Naive thymus-derived CD4-positive, alpha-beta T cell (primary cell): ENCODE data around the gene CLEC20A. TPM values are rescaled to one million over a fixed set of nuclear protein-coding genes. Genes with fewer than 3 reads are reported as not detected.
"Not testable (repeated sequence)": the region's sequence is repeated elsewhere in the genome, so short reads cannot be mapped to it uniquely, and the experiment has no call there.

Experiments used
- ATAC-seq: fragments of 150-1000 bp; cut with Tn5 transposase; 2 replicates; pipeline ENCODE4 v1.10.0; 2021; ENCODE audit warnings: mild to moderate bottlenecking, moderate library complexity
- CTCF ChIA-PET: fragments of 350-600 bp; sonication (Branson Sonifier 250); formaldehyde crosslinking; loops from one replicate; lab custom pipeline; 2021; ENCODE audit warnings: antibody characterized with exemption; lab: Charles Lee
- POLR2A ChIA-PET: fragments of 350-600 bp; sonication (Branson Sonifier 250); formaldehyde crosslinking; loops from one replicate; lab custom pipeline; 2021; ENCODE audit warnings: antibody characterized with exemption, inconsistent platforms; lab: Charles Lee
- DNase-seq, 9 donors: peaks; one replicate each; pipeline versions ENCODE4 v3.0.0 to v3.0.0-alpha.2; 2020 to 2022; ENCODE audit warnings: mixed read lengths in 1 of 9
- H3K27ac ChIP-seq: one replicate; pipeline ENCODE4 v1.7.0; 2013; ENCODE audit warnings: mild to moderate bottlenecking, low read depth, low read length, moderate library complexity
- H3K27me3 ChIP-seq, 2 donors: one replicate each; pipeline ENCODE4 v1.7.0; 2013; ENCODE audit warnings: low read length in 2 of 2, mild to moderate bottlenecking in 2 of 2, moderate library complexity in 2 of 2; ENCODE audit not compliant: control insufficient read depth in 2 of 2, insufficient read depth in 2 of 2
- H3K36me3 ChIP-seq, 3 experiments: 1 replicate in 2 of 3; 2 replicates in 1 of 3; pipeline ENCODE4 v1.7.0; 2013; ENCODE audit warnings: low read length in 3 of 3, mild to moderate bottlenecking in 3 of 3, moderate library complexity in 1 of 3; ENCODE audit not compliant: insufficient read depth in 3 of 3, control insufficient read depth in 2 of 3
- H3K4me1 ChIP-seq, 2 donors: one replicate each; pipeline ENCODE4 v1.7.0; 2013; ENCODE audit warnings: low read length in 2 of 2, mild to moderate bottlenecking in 2 of 2, moderate library complexity in 1 of 2; ENCODE audit not compliant: control insufficient read depth in 2 of 2, insufficient read depth in 2 of 2
- H3K4me3 ChIP-seq: 2 replicates; pipeline ENCODE4 v1.7.0; 2013; ENCODE audit warnings: mild to moderate bottlenecking, low read length
- H3K9me3 ChIP-seq, 3 experiments: 1 replicate in 2 of 3; 2 replicates in 1 of 3; pipeline ENCODE4 v1.7.0; 2013; ENCODE audit warnings: low read length in 3 of 3; ENCODE audit not compliant: control insufficient read depth in 2 of 3
- H3K27ac Mint-ChIP-seq, 9 donors: one replicate each; pipeline ENCODE4 v1.8.0; 2020 to 2022; ENCODE audit warnings: mixed read lengths in 9 of 9, mild to moderate bottlenecking in 8 of 9, moderate library complexity in 5 of 9, inconsistent platforms in 2 of 9
- H3K27me3 Mint-ChIP-seq, 5 donors: one replicate each; pipeline ENCODE4 v1.8.0; 2021 to 2022; ENCODE audit warnings: mixed read lengths in 5 of 5, mild to moderate bottlenecking in 1 of 5
- H3K36me3 Mint-ChIP-seq, 5 donors: one replicate each; pipeline ENCODE4 v1.8.0; 2020 to 2022; ENCODE audit warnings: mixed read lengths in 5 of 5, mild to moderate bottlenecking in 3 of 5, inconsistent platforms in 1 of 5
- H3K4me1 Mint-ChIP-seq, 7 donors: one replicate each; pipeline ENCODE4 v1.8.0; 2020 to 2022; ENCODE audit warnings: mixed read lengths in 7 of 7, mild to moderate bottlenecking in 3 of 7, inconsistent platforms in 1 of 7
- H3K4me3 Mint-ChIP-seq, 10 donors: one replicate each; pipeline ENCODE4 v1.8.0; 2020 to 2022; ENCODE audit warnings: mild to moderate bottlenecking in 10 of 10, mixed read lengths in 10 of 10, moderate library complexity in 6 of 10, inconsistent platforms in 2 of 10
- H3K9me3 Mint-ChIP-seq, 11 donors: one replicate each; pipeline ENCODE4 v1.8.0; 2020 to 2022; ENCODE audit warnings: mixed read lengths in 11 of 11, mild to moderate bottlenecking in 4 of 11, inconsistent platforms in 1 of 11, moderate library complexity in 1 of 11
- intact Hi-C, 2 donors: fragments of 100-400 bp; cut with micrococcal nuclease; formaldehyde crosslinking; loops; one replicate each; pipeline ENCODE4 v1.15.1; 2023
- polyA plus RNA-seq, 2 donors: library from polyadenylated mRNA; unstranded; fragments of 300-500 nt; fragmentation: Illumina TruSeq; gene quantifications; one replicate each; pipeline ENCODE4 v1.2.3, GENCODE V29; 2021
- total RNA-seq, 6 experiments: library from RNA in 5 of 6; stranded (reverse) in 5 of 6; gene quantifications; 1 replicate in 5 of 6; 2 replicates in 1 of 6; pipeline ENCODE4 v1.2.3 and lab custom pipeline; 2021 to 2026

The CLEC20A gene
- total and polyA plus RNA-seq, 7 experiments from 2014 or later = not detected

- H3K27ac Mint-ChIP-seq = no peak overlapping the region
- DNase-seq (no peak), ATAC-seq (no peak)
- H3K27me3 ChIP-seq = no peaks in the 10 kb centered on the region
- peaks cover 0 to 2% (median 0%) of the 10 kb centered on the region in 11 donors for H3K9me3 Mint-ChIP-seq
- POLR2A ChIA-PET = no interaction called here
- H3K4me3 ChIP-seq = no peak overlapping the region
- H3K9me3 ChIP-seq = no peaks in the 10 kb centered on the region
- no peaks in the 10 kb centered on the region for H3K36me3 ChIP-seq
- H3K4me1 ChIP-seq = no peaks in the 10 kb centered on the region
- H3K27ac ChIP-seq = no peak overlapping the region
- intact Hi-C loops = no loop called here
- no peaks in the 10 kb centered on the region for H3K4me1 Mint-ChIP-seq
- H3K27me3 Mint-ChIP-seq = peaks cover 0 to 6% (median 0%) of the 10 kb centered on the region in 5 donors
- no peak overlapping the region for H3K4me3 Mint-ChIP-seq
- no peaks in the 10 kb centered on the region for H3K36me3 Mint-ChIP-seq
- CTCF ChIA-PET = no interaction called here
Measured at GRCh38 chr1:178510155-178510554, 13.4 kb upstream of the CLEC20A start.

DNA sequence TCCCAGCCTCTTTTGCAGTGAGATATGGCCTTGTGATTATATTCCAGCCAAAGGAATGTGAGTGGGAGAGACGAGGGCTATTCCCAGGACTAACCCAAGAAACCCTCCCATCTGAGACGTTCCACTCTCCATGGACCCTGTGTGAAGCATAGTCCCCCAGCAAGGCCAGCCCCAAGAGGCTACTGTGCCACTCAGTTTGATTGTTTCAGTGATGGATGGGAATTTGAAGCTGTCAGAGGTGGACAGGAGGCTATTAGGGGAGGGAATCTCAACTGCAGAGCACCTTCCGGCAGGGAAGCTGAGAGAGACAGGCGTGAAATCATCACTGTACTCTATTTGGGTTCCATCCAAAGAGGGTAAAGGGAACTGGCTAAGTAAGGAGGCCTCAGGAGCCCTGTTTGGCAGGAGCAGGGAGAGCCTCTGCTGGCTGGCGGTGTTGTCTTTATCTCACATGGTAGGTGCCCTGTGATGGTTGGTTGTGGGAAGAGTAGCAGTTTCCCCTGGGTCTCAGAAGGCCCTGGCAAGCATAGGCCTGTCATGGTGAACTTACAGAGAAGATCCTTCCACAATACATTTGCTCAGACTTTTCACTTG lies 12.7 kb upstream of the CLEC20A start:
- H3K9me3 Mint-ChIP-seq = peaks cover 0 to 2% (median 0%) of the 10 kb centered on the region in 11 donors
- H3K27me3 ChIP-seq = no peaks in the 10 kb centered on the region
- CTCF ChIA-PET = interaction anchor here (0.6 kb wide), 1 partner anchor 12 kb away, joined by 3 read pairs; no protein-coding TSS in a partner anchor
- H3K27ac Mint-ChIP-seq = no peak overlapping the region
- H3K36me3 Mint-ChIP-seq = no peaks in the 10 kb centered on the region
- H3K4me1 ChIP-seq = no peaks in the 10 kb centered on the region
- no peak overlapping the region for H3K27ac ChIP-seq
- no peaks in the 10 kb centered on the region for H3K4me1 Mint-ChIP-seq
- H3K27me3 Mint-ChIP-seq = peaks cover 0 to 6% (median 0%) of the 10 kb centered on the region in 5 donors
- DNase-seq = no peak
- POLR2A ChIA-PET = no interaction called here
- H3K9me3 ChIP-seq = no peaks in the 10 kb centered on the region
- intact Hi-C loops = no loop called here
- H3K36me3 ChIP-seq = no peaks in the 10 kb centered on the region
- ATAC-seq = no peak
- H3K4me3 ChIP-seq = no peak overlapping the region
- no peak overlapping the region for H3K4me3 Mint-ChIP-seq

DNA sequence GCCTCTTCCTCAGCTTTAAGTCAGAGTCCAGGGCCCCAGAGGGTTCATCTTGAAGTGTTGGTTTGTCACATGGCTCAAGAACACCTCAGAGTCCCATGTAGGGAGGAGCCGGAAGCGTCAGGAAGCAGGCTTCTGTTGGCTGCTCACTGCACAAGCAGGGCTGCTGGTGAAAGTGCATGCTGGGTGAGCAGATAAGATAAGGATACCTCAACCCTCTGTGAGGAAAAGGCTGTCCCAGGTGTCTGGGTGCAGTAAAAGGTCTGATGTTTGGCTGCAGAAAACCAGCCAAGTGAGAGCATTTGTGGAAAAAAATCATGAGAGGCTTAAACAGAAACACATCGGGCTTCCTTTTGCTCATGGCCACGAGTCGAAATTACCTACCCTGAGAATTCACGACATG lies 9.9 kb upstream of the CLEC20A start:
- no peaks in the 10 kb centered on the region for H3K4me1 Mint-ChIP-seq
- intact Hi-C loops = no loop called here
- H3K4me3 Mint-ChIP-seq = no peak overlapping the region
- H3K36me3 Mint-ChIP-seq = no peaks in the 10 kb centered on the region
- Histone ChIP-seq H3K27me3 (no peaks in the 10 kb centered on the region), H3K9me3 (no peaks in the 10 kb centered on the region), H3K27ac (no peak overlapping the region), H3K4me1 (no peaks in the 10 kb centered on the region), H3K4me3 (no peak overlapping the region), H3K36me3 (no peaks in the 10 kb centered on the region)
- ATAC-seq (no peak), DNase-seq (no peak)
- ChIA-PET CTCF (no interaction called here), POLR2A (no interaction called here)
- H3K27ac Mint-ChIP-seq = no peak overlapping the region
- H3K9me3 Mint-ChIP-seq = peaks cover 0 to 2% (median 0%) of the 10 kb centered on the region in 11 donors
- H3K27me3 Mint-ChIP-seq = peaks cover 0 to 8% (median 4%) of the 10 kb centered on the region in 5 donors

DNA sequence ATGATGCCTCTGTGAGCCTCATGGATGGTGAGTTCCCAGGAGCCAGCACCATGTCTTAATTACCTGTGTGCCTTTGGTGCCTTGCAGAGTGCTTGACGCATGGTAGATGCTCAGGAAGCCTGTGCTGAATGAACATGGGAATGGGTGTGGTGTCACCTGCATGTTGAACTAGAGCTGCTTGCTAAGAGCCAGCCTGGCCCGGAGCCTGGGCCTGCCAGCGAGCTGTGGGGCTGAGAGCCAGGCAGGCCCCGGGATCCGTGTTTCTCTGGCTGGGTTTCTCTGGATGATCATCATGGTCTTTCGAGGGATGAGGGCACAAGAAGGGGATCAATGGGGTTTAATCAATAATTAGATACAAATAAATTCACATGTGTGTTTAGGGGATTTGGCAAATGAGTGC lies 9.4 kb upstream of the CLEC20A start:
- Mint-ChIP-seq H3K4me3 (no peak overlapping the region), H3K36me3 (no peaks in the 10 kb centered on the region), H3K27ac (no peak overlapping the region), H3K4me1 (no peaks in the 10 kb centered on the region), H3K9me3 (peaks cover 0 to 2% (median 0%) of the 10 kb centered on the region in 11 donors), H3K27me3 (peaks cover 0 to 8% (median 4%) of the 10 kb centered on the region in 5 donors)
- no peaks in the 10 kb centered on the region for H3K4me1 ChIP-seq
- H3K4me3 ChIP-seq = no peak overlapping the region
- H3K27ac ChIP-seq = no peak overlapping the region
- DNase-seq = no peak
- no peaks in the 10 kb centered on the region for H3K36me3 ChIP-seq
- ChIA-PET CTCF (interaction anchor here (1.4 kb wide), 1 partner anchor 12 kb away, joined by 4 read pairs; no protein-coding TSS in a partner anchor), POLR2A (no interaction called here)
- no peak for ATAC-seq
- no peaks in the 10 kb centered on the region for H3K27me3 ChIP-seq
- intact Hi-C loops = no loop called here
- no peaks in the 10 kb centered on the region for H3K9me3 ChIP-seq

GRCh38 chr1:178504286-178504685 lies 7.5 kb upstream of the CLEC20A start:
- no peaks in the 10 kb centered on the region for H3K36me3 ChIP-seq
- intact Hi-C loops = loop anchor here in 1 of 2 donors (5.0 kb wide), 1 partner anchor 192 kb away; no protein-coding TSS in a partner anchor
- no peaks in the 10 kb centered on the region for H3K9me3 ChIP-seq
- no peak for DNase-seq
- H3K4me1 ChIP-seq = no peaks in the 10 kb centered on the region
- CTCF ChIA-PET = no interaction called here
- Mint-ChIP-seq H3K27ac (no peak overlapping the region), H3K27me3 (peaks cover 0 to 8% (median 4%) of the 10 kb centered on the region in 5 donors), H3K9me3 (peaks cover 0 to 2% (median 0%) of the 10 kb centered on the region in 11 donors), H3K36me3 (no peaks in the 10 kb centered on the region), H3K4me1 (no peaks in the 10 kb centered on the region), H3K4me3 (no peak overlapping the region)
- H3K27me3 ChIP-seq = no peaks in the 10 kb centered on the region
- ATAC-seq = no peak
- POLR2A ChIA-PET = no interaction called here
- no peak overlapping the region for H3K27ac ChIP-seq
- H3K4me3 ChIP-seq = no peak overlapping the region

GRCh38 chr1:178503849-178504248 lies 7.1 kb upstream of the CLEC20A start:
- Mint-ChIP-seq H3K27ac (no peak overlapping the region), H3K4me1 (no peaks in the 10 kb centered on the region), H3K36me3 (no peaks in the 10 kb centered on the region), H3K4me3 (no peak overlapping the region), H3K27me3 (peaks cover 0 to 8% (median 4%) of the 10 kb centered on the region in 5 donors), H3K9me3 (no peaks in the 10 kb centered on the region)
- Histone ChIP-seq H3K27me3 (no peaks in the 10 kb centered on the region), H3K4me1 (no peaks in the 10 kb centered on the region), H3K4me3 (no peak overlapping the region), H3K27ac (no peak overlapping the region), H3K36me3 (no peaks in the 10 kb centered on the region), H3K9me3 (no peaks in the 10 kb centered on the region)
- intact Hi-C loops = loop anchor here in 1 of 2 donors (5.0 kb wide), 1 partner anchor 192 kb away; no protein-coding TSS in a partner anchor
- ChIA-PET POLR2A (no interaction called here), CTCF (no interaction called here)
- no peak for ATAC-seq
- no peak for DNase-seq

- ATAC-seq, H3K4me3 Mint-ChIP-seq, H3K9me3 Mint-ChIP-seq, H3K36me3 Mint-ChIP-seq, H3K4me1 ChIP-seq, CTCF ChIA-PET, POLR2A ChIA-PET, H3K4me3 ChIP-seq, H3K27me3 ChIP-seq, H3K27ac ChIP-seq, H3K4me1 Mint-ChIP-seq, H3K27ac Mint-ChIP-seq, H3K27me3 Mint-ChIP-seq, H3K36me3 ChIP-seq, H3K9me3 ChIP-seq: not testable (repeated sequence)
- intact Hi-C loops = loop anchor here in 1 of 2 donors (5.0 kb wide), 1 partner anchor 191 kb away; no protein-coding TSS in a partner anchor
- peak in 1 of 9 donors; percentile 4 for DNase-seq
Measured at GRCh38 chr1:178503316-178503715, 6.6 kb upstream of the CLEC20A start.
